Fibroblast of villous mesenchyme (primary cell): ENCODE results near the gene KLHL13. TPM values are rescaled to one million over a fixed set of nuclear protein-coding genes. Genes with fewer than 3 reads are reported as not detected.

Source experiments
- DNase-seq: peaks from one replicate; pipeline ENCODE4 v3.0.0-alpha.2; 2010; ENCODE audit warnings: low read depth
- H3K4me3 ChIP-seq: 2 replicates; pipeline ENCODE4 v1.5.1; 2011; ENCODE audit warnings: low read depth, mild to moderate bottlenecking, low read length
- CTCF ChIP-seq: IDR thresholded peaks from 2 replicates; pipeline ENCODE4 v1.5.1; 2012; ENCODE audit warnings: low read depth, mild to moderate bottlenecking, low read length; ENCODE audit not compliant: insufficient read depth
- total RNA-seq: library from RNA; depleted of rRNA; stranded (reverse); fragments of >200 nt; gene quantifications from 2 replicates; pipeline ENCODE4 v1.2.3, GENCODE V29; 2012

The KLHL13 gene
- total RNA-seq, 1 donor = 1.3 TPM

GRCh38 chrX:118074196-118074595 lies 42.4 kb downstream of the KLHL13 start:
- TF ChIP-seq CTCF = no peak
- no peak overlapping the region for H3K4me3 ChIP-seq
- DNase-seq = peak; percentile 0

DNA sequence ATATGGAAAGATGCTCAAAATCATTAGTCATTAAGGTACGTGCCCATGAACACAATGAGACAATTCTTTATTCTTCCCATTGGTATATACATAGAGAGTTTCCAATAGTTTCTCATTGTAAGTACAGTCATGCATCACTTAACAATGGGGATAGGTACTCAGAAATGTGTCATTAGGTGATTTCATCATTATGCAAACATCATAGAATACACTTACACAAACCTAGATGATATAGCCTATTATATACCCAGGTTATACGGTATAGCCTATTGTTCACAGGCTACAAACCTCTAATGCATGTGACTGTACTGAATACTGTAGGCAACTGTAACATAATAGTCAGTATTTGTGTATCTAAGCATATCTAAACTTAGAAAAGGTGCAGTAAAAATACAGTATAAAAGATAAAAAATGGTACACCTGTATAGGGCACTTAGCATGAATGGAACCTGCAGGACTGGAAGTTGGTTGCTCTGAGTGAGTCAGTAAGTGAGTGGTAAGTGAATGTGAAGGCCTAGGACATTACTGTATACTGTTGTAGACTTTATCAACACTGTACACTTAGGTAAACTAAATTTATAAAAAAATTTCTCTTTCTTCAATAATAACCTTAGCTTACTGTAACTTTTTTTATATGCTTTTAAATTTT lies 49.6 kb downstream of the KLHL13 start:
- no peak for DNase-seq
- TF ChIP-seq CTCF = no peak
- no peak overlapping the region for H3K4me3 ChIP-seq

DNA sequence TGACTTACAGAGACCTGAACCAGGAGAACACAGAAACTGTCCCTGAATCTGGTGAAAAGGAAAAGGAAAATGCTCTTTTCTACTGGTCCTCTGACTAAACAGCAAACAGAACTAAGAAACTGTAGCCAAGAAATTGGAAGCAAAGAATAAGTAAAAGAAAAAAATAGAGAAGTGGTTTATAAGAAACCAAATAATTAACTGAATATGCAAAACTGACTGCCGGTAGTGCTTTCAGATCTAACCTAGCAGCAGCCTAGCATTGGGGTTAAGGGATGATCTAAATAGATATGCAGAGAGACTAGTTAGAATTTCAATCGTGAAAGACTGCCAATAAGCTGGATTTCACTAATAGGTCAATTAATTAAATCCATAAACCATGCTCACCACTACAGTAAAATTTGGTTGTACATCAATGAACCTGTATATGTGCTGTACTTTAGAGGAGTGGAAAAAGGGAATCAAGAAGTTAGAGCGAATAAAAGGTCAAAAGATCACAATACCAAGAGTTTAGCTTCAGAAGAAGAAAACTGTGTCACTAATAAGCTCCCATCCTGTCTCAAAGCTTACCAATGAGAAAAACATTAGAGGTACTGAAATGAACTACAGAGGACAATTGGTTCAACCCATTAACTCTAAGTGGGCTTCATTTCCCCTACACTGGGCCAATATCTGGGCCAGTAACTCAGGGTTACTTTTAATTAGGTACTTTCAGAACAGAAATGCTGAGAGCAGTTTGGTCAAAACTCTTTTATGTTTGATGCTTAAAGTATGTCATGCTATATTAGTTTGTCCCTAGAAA lies 53.6 kb downstream of the KLHL13 start:
- no peak for DNase-seq
- TF ChIP-seq CTCF = no peak
- no peak overlapping the region for H3K4me3 ChIP-seq

- DNase-seq = no peak
- H3K4me3 ChIP-seq = no peak overlapping the region
- TF ChIP-seq CTCF = no peak
Observed at GRCh38 chrX:118062048-118062789, 54.4 kb downstream of the KLHL13 start.

- DNase-seq = no peak
- no peak overlapping the region for H3K4me3 ChIP-seq
- TF ChIP-seq CTCF = no peak
Observed at GRCh38 chrX:118058924-118059323, 57.7 kb downstream of the KLHL13 start.

DNA sequence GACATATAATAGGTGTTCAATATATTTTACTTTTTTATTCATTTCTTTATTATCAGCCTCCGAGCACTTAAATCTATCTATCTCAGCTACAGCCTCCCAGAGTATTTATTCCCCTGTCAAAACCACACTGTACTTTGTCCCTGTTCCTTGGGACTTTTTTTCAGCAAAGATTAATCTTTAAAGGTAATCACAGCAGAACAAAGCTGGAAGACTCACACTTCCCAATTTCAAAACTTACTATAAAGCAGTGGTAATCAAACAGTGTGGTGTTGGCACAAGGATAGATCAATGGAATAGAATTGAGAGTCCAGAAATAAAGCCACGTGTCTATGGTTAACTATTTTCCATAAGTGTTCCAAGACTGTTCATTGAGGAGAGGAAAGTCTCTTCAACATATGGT lies 59.7 kb downstream of the KLHL13 start:
- no peak for TF ChIP-seq CTCF
- H3K4me3 ChIP-seq = no peak overlapping the region
- no peak for DNase-seq
